ENCODE results near the gene ASXL1. TPM values are rescaled to one million over a fixed set of nuclear protein-coding genes. Genes with fewer than 3 reads are reported as not detected.

The ASXL1 gene
- total and polyA plus RNA-seq, 9 donors, result 31.6 to 85.1 (median 67.9) TPM

DNA sequence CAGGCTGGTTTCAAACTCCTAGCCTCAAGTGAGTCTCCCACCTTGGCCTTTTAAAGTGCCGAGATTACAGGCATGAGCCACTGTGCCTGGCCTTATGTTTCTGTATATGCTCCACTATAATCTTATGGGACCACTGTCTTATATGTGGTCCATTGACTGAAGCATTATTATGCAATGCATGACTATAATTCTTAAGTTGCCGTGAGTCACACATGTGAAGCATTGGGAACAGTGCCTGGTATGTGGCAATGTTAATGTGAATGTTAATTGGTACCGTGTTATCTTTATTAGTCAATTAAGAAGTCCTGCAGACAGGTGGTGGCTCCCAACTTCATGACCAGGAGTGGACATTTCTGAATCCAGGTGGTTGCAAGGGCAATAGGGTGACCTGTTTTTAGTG, 14.7 kb upstream of the ASXL1 start:
- H3K36me3 ChIP-seq, result no peaks in the 10 kb centered on the region
- H3K27me3 ChIP-seq, result no peaks in the 10 kb centered on the region
- 85 to 87% (median 85%) methylated on average over 3 of the region's 3 CpGs for WGBS, 3 donors
- intact Hi-C loops (cut with DNase I), result no loop called here
- no peaks in the 10 kb centered on the region for H3K9me3 ChIP-seq
- no peak for DNase-seq
- no peaks in the 10 kb centered on the region for H3K4me1 ChIP-seq (ENCODE audit: insufficient read depth)
- TF ChIP-seq, protein P1, sequence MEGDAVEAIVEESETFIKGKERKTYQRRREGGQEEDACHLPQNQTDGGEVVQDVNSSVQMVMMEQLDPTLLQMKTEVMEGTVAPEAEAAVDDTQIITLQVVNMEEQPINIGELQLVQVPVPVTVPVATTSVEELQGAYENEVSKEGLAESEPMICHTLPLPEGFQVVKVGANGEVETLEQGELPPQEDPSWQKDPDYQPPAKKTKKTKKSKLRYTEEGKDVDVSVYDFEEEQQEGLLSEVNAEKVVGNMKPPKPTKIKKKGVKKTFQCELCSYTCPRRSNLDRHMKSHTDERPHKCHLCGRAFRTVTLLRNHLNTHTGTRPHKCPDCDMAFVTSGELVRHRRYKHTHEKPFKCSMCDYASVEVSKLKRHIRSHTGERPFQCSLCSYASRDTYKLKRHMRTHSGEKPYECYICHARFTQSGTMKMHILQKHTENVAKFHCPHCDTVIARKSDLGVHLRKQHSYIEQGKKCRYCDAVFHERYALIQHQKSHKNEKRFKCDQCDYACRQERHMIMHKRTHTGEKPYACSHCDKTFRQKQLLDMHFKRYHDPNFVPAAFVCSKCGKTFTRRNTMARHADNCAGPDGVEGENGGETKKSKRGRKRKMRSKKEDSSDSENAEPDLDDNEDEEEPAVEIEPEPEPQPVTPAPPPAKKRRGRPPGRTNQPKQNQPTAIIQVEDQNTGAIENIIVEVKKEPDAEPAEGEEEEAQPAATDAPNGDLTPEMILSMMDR (IDR thresholded peaks at IDR 0.05), result no peak
- no peak for TF ChIP-seq POLR2A (IDR thresholded peaks at IDR 0.05)
- no peak for TF ChIP-seq EP300 (IDR thresholded peaks at IDR 0.05)
- no peak overlapping the region for H3K27ac ChIP-seq
- H3K4me3 ChIP-seq, result no peak overlapping the region

DNA sequence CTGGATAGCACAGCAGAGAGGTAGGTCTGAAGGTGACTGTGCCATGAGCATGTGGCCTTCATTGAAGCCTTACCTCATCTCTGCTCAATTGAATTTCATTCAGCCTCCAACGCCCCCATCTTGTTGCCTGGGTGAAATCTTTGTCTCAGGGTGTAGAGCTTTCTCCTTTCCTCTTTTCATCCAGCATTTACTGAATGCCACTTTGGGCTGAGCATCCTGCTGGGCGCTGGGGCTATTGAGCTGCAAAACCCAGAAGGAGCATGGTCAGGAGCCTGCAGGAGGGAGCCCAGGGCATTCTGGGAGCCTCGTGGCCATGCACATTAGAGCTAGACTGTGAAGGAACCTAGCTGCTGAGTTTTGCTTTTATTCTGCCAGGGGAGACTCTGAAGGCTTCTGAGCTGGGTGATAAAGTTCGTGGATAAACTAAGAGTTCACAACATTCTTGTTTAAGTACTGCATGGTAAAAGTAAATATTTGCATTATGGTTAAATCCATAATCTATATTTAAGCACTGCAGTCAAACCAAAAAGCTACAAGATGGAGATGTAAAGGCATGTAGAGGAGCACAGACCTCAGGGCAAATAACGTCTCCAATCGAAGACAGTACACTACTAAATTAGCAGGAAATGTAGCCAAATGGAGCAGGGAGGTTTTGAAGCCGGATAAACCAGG, 13.2 kb upstream of the ASXL1 start:
- Histone ChIP-seq H3K4me3 (no peak overlapping the region), H3K9me3 (no peaks in the 10 kb centered on the region), H3K36me3 (no peaks in the 10 kb centered on the region), H3K27ac (no peak overlapping the region), H3K27me3 (no peaks in the 10 kb centered on the region), H3K4me1 (ENCODE audit: insufficient read depth) (no peaks in the 10 kb centered on the region)
- intact Hi-C loops (cut with DNase I), result no loop called here
- WGBS, 3 donors, result 22 to 32% (median 26%) methylated on average over 7 of the region's 7 CpGs
- no peak for DNase-seq
- TF ChIP-seq EP300 (IDR thresholded peaks at IDR 0.05), result no peak
- TF ChIP-seq POLR2A (IDR thresholded peaks at IDR 0.05), result no peak
- TF ChIP-seq, protein P1 (IDR thresholded peaks at IDR 0.05), result no peak

DNA sequence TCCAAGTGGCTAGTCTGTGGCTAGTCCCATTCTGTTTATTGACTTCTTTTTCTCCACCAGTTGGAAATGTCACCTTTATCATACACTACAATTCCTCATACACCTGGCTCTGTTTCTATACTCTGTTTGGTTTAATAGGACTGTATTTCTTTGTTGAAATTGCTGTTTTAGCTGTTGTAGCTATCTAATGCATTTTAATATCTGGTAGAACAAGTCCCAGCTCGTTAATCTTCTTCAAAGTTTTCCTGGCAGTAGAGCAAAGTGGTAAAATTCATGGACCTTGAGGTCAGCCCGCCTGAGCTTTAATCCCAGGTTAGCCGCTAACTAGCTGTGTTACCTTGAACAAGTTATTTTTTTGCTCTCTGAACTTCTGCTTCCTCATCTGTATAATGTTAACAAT, 9.9 kb upstream of the ASXL1 start:
- intact Hi-C loops (cut with DNase I), result no loop called here
- H3K9me3 ChIP-seq, result no peaks in the 10 kb centered on the region
- no peaks in the 10 kb centered on the region for H3K27me3 ChIP-seq
- no peaks in the 10 kb centered on the region for H3K4me1 ChIP-seq (ENCODE audit: insufficient read depth)
- H3K27ac ChIP-seq, result no peak overlapping the region
- 85 to 90% (median 87%) methylated on average over 3 of the region's 3 CpGs for WGBS, 3 donors
- DNase-seq, result no peak
- TF ChIP-seq POLR2A (IDR thresholded peaks at IDR 0.05) (no peak), EP300 (IDR thresholded peaks at IDR 0.05) (no peak)
- TF ChIP-seq, protein P1 (IDR thresholded peaks at IDR 0.05), result no peak
- H3K4me3 ChIP-seq, result no peak overlapping the region
- H3K36me3 ChIP-seq, result no peaks in the 10 kb centered on the region

DNA sequence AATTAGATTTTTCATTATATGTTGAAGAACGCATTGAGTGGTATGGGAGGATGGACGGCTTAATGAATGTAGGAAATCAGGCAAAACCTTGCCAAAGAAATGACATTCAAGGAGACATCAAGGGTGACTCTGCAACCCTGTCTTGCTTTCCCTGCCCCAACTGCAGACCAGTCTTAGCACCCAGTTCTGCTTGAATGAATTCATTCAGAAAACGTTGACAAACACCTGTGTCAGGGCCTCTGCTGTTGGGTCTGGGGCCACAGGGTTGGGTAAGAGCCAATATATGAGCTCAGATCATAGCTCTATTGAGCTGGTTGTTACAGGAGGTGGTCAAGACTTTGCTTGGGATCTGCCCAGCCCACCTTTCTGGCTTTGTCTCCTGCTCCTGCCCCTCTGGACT, 7.7 kb upstream of the ASXL1 start:
- H3K27me3 ChIP-seq, result no peaks in the 10 kb centered on the region
- 85 to 91% (median 88%) methylated on average over 3 of the region's 3 CpGs for WGBS, 3 donors
- intact Hi-C loops (cut with DNase I), result no loop called here
- DNase-seq, result no peak
- no peak for TF ChIP-seq POLR2A (IDR thresholded peaks at IDR 0.05)
- no peak for TF ChIP-seq EP300 (IDR thresholded peaks at IDR 0.05)
- TF ChIP-seq, protein P1 (IDR thresholded peaks at IDR 0.05), result no peak
- H3K4me1 ChIP-seq (ENCODE audit: insufficient read depth), result no peaks in the 10 kb centered on the region
- no peak overlapping the region for H3K4me3 ChIP-seq
- H3K27ac ChIP-seq, result no peak overlapping the region
- H3K36me3 ChIP-seq, result no peaks in the 10 kb centered on the region
- no peaks in the 10 kb centered on the region for H3K9me3 ChIP-seq

All from ovary (tissue), 9 donors.